Measurements from ENCODE around the gene UGT3A1.

- TF ChIP-seq POLR2AphosphoS5 (IDR thresholded peaks at IDR 0.05; ENCODE audit: low read depth, low read length) (no peak), SIN3A (IDR thresholded peaks at IDR 0.05; ENCODE audit: borderline replicate concordance, insufficient read depth, low read depth, low read length) (no peak), CTCF (IDR thresholded peaks at IDR 0.05) (no peak), TCF7L2 (IDR thresholded peaks at IDR 0.05; ENCODE audit: low read depth, low read length) (no peak), REST (IDR thresholded peaks at IDR 0.05; ENCODE audit: insufficient read depth in 1 of 2, low read depth in 2 of 2, low read length in 1 of 2) (no peak)
Measured at GRCh38 chr5:35908814-35909213, 82.4 kb downstream of the UGT3A1 start.
